NOMO-1 treated with dmso at 0.1 percent for 144 hours (cell line): ENCODE results near the gene GPR42.

ENCODE experiments used
- DNase-seq: peaks from one replicate; lab custom pipeline; 2025; ENCODE audit not compliant: unreplicated experiment; lab: John Stamatoyannopoulos, UW

Gene GPR42

GRCh38 chr19:35370722-35371121 is at the start of gene GPR42:
GPR42 (plus strand) TSS chr19:35371068; CDS start chr19:35371360, 292 bp downstream.
- no peak for DNase-seq

- DNase-seq = no peak
Measured at GRCh38 chr19:35321291-35321690, 49.6 kb upstream of the GPR42 start.

GRCh38 chr19:35322014-35322413 is 48.9 kb upstream of the GPR42 start:
- DNase-seq = no peak

GRCh38 chr19:35327642-35328041 is 43.2 kb upstream of the GPR42 start:
- DNase-seq = no peak

GRCh38 chr19:35328851-35329285 is 42.0 kb upstream of the GPR42 start, which contains the start of gene CD22:
CD22 (plus strand) TSS chr19:35329187; CDS start chr19:35332041, 2,854 bp downstream.
- DNase-seq = peak; percentile 41

- DNase-seq = no peak
Measured at GRCh38 chr19:35329323-35329722, 41.5 kb upstream of the GPR42 start.

- DNase-seq = no peak
Measured at GRCh38 chr19:35330475-35330874, 40.4 kb upstream of the GPR42 start.

- DNase-seq = no peak
Measured at GRCh38 chr19:35331551-35332214, 39.2 kb upstream of the GPR42 start.

GRCh38 chr19:35332817-35333216 is 38.1 kb upstream of the GPR42 start:
- DNase-seq = no peak

GRCh38 chr19:35334144-35334753 is 36.6 kb upstream of the GPR42 start:
- no peak for DNase-seq

GRCh38 chr19:35336166-35336955 is 34.5 kb upstream of the GPR42 start:
- DNase-seq = no peak

- no peak for DNase-seq
Measured at GRCh38 chr19:35337097-35337983, 33.5 kb upstream of the GPR42 start.

GRCh38 chr19:35337984-35338296 is 32.9 kb upstream of the GPR42 start:
- no peak for DNase-seq

- DNase-seq = no peak
Measured at GRCh38 chr19:35340431-35340830, 30.4 kb upstream of the GPR42 start.

GRCh38 chr19:35341006-35341405 is 29.9 kb upstream of the GPR42 start:
- DNase-seq = no peak

GRCh38 chr19:35341565-35342225 is 29.2 kb upstream of the GPR42 start:
- no peak for DNase-seq

- no peak for DNase-seq
Measured at GRCh38 chr19:35342430-35342829, 28.4 kb upstream of the GPR42 start.

- no peak for DNase-seq
Measured at GRCh38 chr19:35344511-35345031, 26.3 kb upstream of the GPR42 start.

GRCh38 chr19:35345671-35346111 is 25.2 kb upstream of the GPR42 start:
- no peak for DNase-seq
